Measurements from ENCODE around the gene DDX39B.

DNA sequence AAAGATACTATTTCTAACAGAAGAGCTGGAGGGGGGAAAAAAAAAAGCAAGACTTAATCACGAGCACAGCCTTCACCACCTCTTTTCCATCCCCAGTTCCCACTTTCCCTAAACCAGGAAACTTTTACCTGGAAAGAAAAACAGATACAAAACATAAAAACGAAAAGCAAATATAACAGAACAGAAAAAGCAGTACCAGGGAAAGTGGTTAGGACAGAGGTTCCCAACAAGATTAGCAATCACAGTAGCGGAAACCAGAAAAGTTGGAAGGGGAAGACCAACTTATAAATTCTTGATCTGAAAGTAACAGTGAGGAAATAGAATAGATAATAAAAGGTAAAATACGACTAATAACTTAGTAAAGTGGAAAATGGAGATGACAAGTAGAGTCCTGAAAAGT is 1.2 kb downstream of the DDX39B start:
- TF ChIP-seq, protein P1, sequence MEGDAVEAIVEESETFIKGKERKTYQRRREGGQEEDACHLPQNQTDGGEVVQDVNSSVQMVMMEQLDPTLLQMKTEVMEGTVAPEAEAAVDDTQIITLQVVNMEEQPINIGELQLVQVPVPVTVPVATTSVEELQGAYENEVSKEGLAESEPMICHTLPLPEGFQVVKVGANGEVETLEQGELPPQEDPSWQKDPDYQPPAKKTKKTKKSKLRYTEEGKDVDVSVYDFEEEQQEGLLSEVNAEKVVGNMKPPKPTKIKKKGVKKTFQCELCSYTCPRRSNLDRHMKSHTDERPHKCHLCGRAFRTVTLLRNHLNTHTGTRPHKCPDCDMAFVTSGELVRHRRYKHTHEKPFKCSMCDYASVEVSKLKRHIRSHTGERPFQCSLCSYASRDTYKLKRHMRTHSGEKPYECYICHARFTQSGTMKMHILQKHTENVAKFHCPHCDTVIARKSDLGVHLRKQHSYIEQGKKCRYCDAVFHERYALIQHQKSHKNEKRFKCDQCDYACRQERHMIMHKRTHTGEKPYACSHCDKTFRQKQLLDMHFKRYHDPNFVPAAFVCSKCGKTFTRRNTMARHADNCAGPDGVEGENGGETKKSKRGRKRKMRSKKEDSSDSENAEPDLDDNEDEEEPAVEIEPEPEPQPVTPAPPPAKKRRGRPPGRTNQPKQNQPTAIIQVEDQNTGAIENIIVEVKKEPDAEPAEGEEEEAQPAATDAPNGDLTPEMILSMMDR (IDR thresholded peaks at IDR 0.05): no peak
- TF ChIP-seq POLR2A (IDR thresholded peaks at IDR 0.05) (no peak), POLR2AphosphoS5 (IDR thresholded peaks at IDR 0.05) (no peak)

Data from gastroesophageal sphincter (tissue), 3 donors.